Nephron (organoid): Measurements from ENCODE around the gene SIRT6.

Experiments used
- H3K27ac Mint-ChIP-seq, 3 experiments: 2 replicates each; pipeline ENCODE4 v1.8.0; 2020; ENCODE audit warnings: mixed read lengths in 3 of 3, mild to moderate bottlenecking in 2 of 3, moderate library complexity in 1 of 3
- H3K27me3 Mint-ChIP-seq: 2 replicates; pipeline ENCODE4 v1.8.0; 2021; ENCODE audit warnings: low read depth, mild to moderate bottlenecking, moderate library complexity, mixed read lengths
- H3K36me3 Mint-ChIP-seq: 2 replicates; pipeline ENCODE4 v1.8.0; 2020; ENCODE audit warnings: low read depth, mixed read lengths
- H3K4me1 Mint-ChIP-seq: 2 replicates; pipeline ENCODE4 v1.8.0; 2020; ENCODE audit warnings: mixed read lengths
- H3K4me3 Mint-ChIP-seq, 3 experiments: 2 replicates each; pipeline ENCODE4 v1.8.0; 2020; ENCODE audit warnings: mild to moderate bottlenecking in 3 of 3, mixed read lengths in 3 of 3, moderate library complexity in 2 of 3
- H3K9me3 Mint-ChIP-seq: 2 replicates; pipeline ENCODE4 v1.8.0; 2020; ENCODE audit warnings: mixed read lengths
- TF ChIP-seq, protein P1 (sequence below), 3 experiments: fragments of 200-600 bp; sonication (generic); IDR thresholded peaks; one replicate each; pipeline ENCODE4 v1.5.0; 2021; ENCODE audit warnings: antibody characterized with exemption in 3 of 3; ENCODE audit not compliant: unreplicated experiment in 3 of 3

SIRT6 gene

DNA sequence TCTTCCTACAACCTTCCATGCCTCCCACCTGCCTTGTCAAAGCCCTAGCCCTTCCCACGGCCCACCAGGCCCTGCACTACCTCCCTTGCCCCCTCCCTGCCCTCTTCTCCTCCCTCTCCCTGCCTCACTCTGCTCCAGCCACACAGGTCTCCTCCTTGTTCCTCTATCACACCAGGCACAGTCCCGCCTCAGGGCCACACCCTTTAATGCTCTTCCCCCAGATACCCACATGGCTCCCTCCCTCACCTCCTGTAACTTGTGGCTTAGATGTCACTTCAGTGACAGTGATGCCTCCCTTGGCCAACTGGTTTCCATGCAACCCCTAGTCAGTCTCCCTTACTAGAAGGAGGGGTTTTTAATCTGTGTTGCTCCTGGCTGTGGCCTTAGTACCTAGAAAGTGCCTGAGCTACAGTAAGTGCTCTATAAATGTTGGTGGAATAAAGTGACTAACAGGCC is 1.3 kb downstream of the SIRT6 start:
- Mint-ChIP-seq H3K36me3 (peaks cover 19% of the 10 kb centered on the region), H3K4me3 (peak overlapping the region; percentile 72 to 98 (median 98)), H3K27me3 (peaks cover 13% of the 10 kb centered on the region), H3K27ac (peak overlapping the region in 1 of 3 experiments; percentile 14), H3K4me1 (peaks cover 11% of the 10 kb centered on the region), H3K9me3 (no peaks in the 10 kb centered on the region)
- TF ChIP-seq, protein P1, sequence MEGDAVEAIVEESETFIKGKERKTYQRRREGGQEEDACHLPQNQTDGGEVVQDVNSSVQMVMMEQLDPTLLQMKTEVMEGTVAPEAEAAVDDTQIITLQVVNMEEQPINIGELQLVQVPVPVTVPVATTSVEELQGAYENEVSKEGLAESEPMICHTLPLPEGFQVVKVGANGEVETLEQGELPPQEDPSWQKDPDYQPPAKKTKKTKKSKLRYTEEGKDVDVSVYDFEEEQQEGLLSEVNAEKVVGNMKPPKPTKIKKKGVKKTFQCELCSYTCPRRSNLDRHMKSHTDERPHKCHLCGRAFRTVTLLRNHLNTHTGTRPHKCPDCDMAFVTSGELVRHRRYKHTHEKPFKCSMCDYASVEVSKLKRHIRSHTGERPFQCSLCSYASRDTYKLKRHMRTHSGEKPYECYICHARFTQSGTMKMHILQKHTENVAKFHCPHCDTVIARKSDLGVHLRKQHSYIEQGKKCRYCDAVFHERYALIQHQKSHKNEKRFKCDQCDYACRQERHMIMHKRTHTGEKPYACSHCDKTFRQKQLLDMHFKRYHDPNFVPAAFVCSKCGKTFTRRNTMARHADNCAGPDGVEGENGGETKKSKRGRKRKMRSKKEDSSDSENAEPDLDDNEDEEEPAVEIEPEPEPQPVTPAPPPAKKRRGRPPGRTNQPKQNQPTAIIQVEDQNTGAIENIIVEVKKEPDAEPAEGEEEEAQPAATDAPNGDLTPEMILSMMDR (IDR thresholded peaks at IDR 0.05; ENCODE audit: unreplicated experiment in 3 of 3) = no peak

DNA sequence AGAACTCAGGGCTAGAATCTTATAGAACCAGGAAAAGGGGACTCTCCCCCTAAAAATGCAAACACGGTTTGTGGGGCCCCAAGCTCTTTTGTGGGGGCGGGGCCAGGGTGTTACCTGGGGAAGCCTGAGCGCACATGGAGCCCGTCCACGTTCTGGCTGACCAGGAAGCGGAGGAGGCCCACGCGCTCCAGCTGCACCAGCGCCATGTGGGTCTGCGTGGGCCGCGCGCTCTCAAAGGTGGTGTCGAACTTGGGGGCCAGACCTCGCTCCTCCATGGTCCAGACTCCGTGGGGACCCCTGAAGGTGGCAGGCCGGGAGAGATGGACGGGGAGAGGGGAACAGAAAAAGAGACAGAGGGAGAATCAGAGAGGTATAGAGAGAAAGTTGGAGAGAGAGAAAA is 3.4 kb downstream of the SIRT6 start:
- H3K4me3 Mint-ChIP-seq = peak overlapping the region; percentile 70 to 85 (median 74)
- H3K9me3 Mint-ChIP-seq = no peaks in the 10 kb centered on the region
- H3K36me3 Mint-ChIP-seq = peaks cover 19% of the 10 kb centered on the region
- peaks cover 8% of the 10 kb centered on the region for H3K27me3 Mint-ChIP-seq
- TF ChIP-seq, protein P1 (IDR thresholded peaks at IDR 0.05; ENCODE audit: unreplicated experiment in 3 of 3) = no peak
- peaks cover 11% of the 10 kb centered on the region for H3K4me1 Mint-ChIP-seq
- H3K27ac Mint-ChIP-seq = peak overlapping the region in 1 of 3 experiments; percentile 29

DNA sequence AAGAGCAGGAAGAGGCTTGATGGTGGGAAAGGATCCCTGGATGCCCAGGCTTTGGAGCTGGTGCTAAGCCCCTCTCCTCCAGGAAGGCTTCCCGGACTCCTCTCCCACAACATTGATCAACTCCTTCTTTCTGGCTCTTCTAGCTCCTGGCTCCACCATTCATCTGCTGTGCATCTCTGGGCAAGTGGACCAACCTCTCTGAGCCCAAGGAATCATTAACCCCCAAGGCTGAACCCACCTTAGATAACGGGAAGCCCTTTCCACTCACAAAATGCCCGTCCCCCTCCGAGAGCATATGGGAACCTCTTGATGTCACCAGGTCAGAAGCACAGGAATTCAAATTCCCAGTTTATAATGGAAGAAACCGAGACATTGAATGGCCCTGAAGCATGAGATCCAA is 5.2 kb downstream of the SIRT6 start:
- H3K4me3 Mint-ChIP-seq = no peak overlapping the region
- H3K36me3 Mint-ChIP-seq = peaks cover 19% of the 10 kb centered on the region
- no peak overlapping the region for H3K27ac Mint-ChIP-seq
- H3K27me3 Mint-ChIP-seq = peaks cover 10% of the 10 kb centered on the region
- TF ChIP-seq, protein P1 (IDR thresholded peaks at IDR 0.05; ENCODE audit: unreplicated experiment in 3 of 3) = no peak
- no peaks in the 10 kb centered on the region for H3K9me3 Mint-ChIP-seq
- peaks cover 3% of the 10 kb centered on the region for H3K4me1 Mint-ChIP-seq

DNA sequence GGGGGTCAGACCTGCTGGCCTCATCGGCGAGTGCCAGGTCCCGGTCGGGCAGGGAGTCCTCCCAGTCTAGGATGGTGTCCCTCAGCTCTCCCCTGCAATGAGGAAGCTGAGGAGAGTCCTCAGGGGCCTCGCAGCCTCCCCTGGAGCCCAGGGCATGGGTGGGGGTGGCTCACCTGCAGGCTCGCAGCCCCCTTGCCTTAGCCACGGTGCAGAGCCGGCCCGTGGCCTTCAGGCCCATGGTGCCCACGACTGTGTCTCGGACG is 6.8 kb downstream of the SIRT6 start:
- no peaks in the 10 kb centered on the region for H3K4me1 Mint-ChIP-seq
- TF ChIP-seq, protein P1 (IDR thresholded peaks at IDR 0.05; ENCODE audit: unreplicated experiment in 3 of 3) = no peak
- H3K4me3 Mint-ChIP-seq = no peak overlapping the region
- H3K27ac Mint-ChIP-seq = no peak overlapping the region
- peaks cover 12% of the 10 kb centered on the region for H3K27me3 Mint-ChIP-seq
- peaks cover 19% of the 10 kb centered on the region for H3K36me3 Mint-ChIP-seq
- H3K9me3 Mint-ChIP-seq = no peaks in the 10 kb centered on the region

DNA sequence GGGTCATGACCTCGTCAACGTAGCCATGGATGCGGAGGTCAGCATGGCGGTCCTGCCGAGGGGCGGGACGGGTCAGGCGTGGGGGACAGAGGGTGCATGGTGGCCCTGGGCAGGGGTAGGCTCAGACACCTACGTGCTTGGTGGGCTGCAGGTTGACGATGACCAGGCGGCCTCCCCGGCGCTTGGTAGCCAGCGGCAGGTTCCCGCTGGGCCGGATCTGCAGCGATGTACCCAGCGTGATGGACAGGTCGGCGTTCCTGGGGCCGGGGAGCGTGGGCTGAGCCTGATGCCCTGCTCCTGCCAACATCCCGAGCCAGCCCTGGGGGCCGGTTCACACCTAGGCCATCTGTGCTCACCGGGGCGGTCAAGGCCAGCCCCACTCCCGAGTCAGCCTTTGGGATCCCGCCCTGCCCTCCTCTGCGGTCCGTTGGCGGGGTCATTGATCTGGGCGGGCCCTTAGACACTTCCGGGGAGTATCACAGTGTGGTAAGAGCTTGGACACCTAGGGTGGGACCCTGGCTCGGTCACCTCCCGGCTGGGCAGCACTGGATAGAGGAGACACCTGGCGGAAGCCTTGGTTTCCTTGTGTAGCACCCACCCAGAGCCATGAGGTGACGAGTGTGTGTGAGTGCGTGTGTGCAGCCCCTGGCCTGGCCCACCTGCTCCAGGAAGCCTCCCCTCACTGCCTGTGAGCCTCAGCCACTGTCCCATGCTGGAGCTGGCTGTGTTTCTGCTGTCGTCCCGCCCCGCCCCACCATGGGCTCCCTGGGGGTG is 7.3 kb downstream of the SIRT6 start:
- Mint-ChIP-seq H3K4me1 (no peaks in the 10 kb centered on the region), H3K27ac (no peak overlapping the region), H3K27me3 (peaks cover 14% of the 10 kb centered on the region), H3K9me3 (no peaks in the 10 kb centered on the region), H3K4me3 (no peak overlapping the region), H3K36me3 (peaks cover 19% of the 10 kb centered on the region)
- TF ChIP-seq, protein P1 (IDR thresholded peaks at IDR 0.05; ENCODE audit: unreplicated experiment in 3 of 3) = no peak
